Measurements from ENCODE around the gene DMP1.
A peak's percentile ranks its signal among the peaks of the same experiment; 100 is the strongest.

DMP1 gene

GRCh38 chr4:87649980-87650379 lies at the start of gene DMP1:
TSS of gene DMP1 (plus strand) at chr4:87650280. CDS start at chr4:87656493, 6,213 bp downstream.
- DNase-seq: no peak

GRCh38 chr4:87601361-87601760 lies 48.7 kb upstream of the DMP1 start:
- no peak for DNase-seq

- DNase-seq: no peak
These were observed 41.9 kb upstream of the DMP1 start, which contains the start of gene DSPP for GRCh38 chr4:87608229-87608628. TSS of gene DSPP (plus strand) at chr4:87608529. CDS start at chr4:87610909, 2,380 bp downstream.

GRCh38 chr4:87614292-87614890 lies 35.7 kb upstream of the DMP1 start:
- no peak for DNase-seq

GRCh38 chr4:87616268-87616667 lies 33.8 kb upstream of the DMP1 start:
- peak; percentile 7 for DNase-seq

- DNase-seq: no peak
These were observed 30.0 kb upstream of the DMP1 start for GRCh38 chr4:87620086-87620485.

GRCh38 chr4:87620491-87620890 lies 29.6 kb upstream of the DMP1 start:
- DNase-seq: no peak

GRCh38 chr4:87622303-87622702 lies 27.8 kb upstream of the DMP1 start:
- peak; percentile 8 for DNase-seq

- no peak for DNase-seq
These were observed 25.4 kb upstream of the DMP1 start for GRCh38 chr4:87624698-87625097.

- DNase-seq: no peak
These were observed 18.4 kb upstream of the DMP1 start for GRCh38 chr4:87631668-87632067.

GRCh38 chr4:87632469-87632868 lies 17.6 kb upstream of the DMP1 start:
- DNase-seq: no peak

- peak; percentile 88 for DNase-seq
These were observed 16.8 kb upstream of the DMP1 start for GRCh38 chr4:87633243-87633642.

GRCh38 chr4:87644286-87644685 lies 5.8 kb upstream of the DMP1 start:
- DNase-seq: no peak

- no peak for DNase-seq
These were observed 858 bp downstream of the DMP1 start for GRCh38 chr4:87650938-87651337.

GRCh38 chr4:87651941-87652340 lies 1.9 kb downstream of the DMP1 start:
- DNase-seq: no peak

GRCh38 chr4:87654487-87655044 lies 4.5 kb downstream of the DMP1 start:
- DNase-seq: no peak

- DNase-seq: no peak
These were observed 7.4 kb downstream of the DMP1 start for GRCh38 chr4:87657525-87657924.

- no peak for DNase-seq
These were observed 9.3 kb downstream of the DMP1 start for GRCh38 chr4:87659247-87659931.

GRCh38 chr4:87662871-87663270 lies 12.8 kb downstream of the DMP1 start:
- DNase-seq: no peak

GRCh38 chr4:87669373-87669772 lies 19.3 kb downstream of the DMP1 start:
- no peak for DNase-seq

- DNase-seq: no peak
These were observed 27.7 kb downstream of the DMP1 start for GRCh38 chr4:87677731-87678130.

- DNase-seq: peak; percentile 84
These were observed 29.5 kb downstream of the DMP1 start for GRCh38 chr4:87679449-87680169.

- peak; percentile 42 for DNase-seq
These were observed 30.2 kb downstream of the DMP1 start for GRCh38 chr4:87680271-87680670.

- no peak for DNase-seq
These were observed 38.2 kb downstream of the DMP1 start for GRCh38 chr4:87688316-87688715.

All from eye (tissue), 1 donor.